ENCODE measurements around the gene APH1B. TPM values are rescaled to one million over a fixed set of nuclear protein-coding genes. Genes with fewer than 3 reads are reported as not detected.
"Not testable (repeated sequence)": the region's sequence is repeated elsewhere in the genome, so short reads cannot be mapped to it uniquely, and the experiment has no call there.

Gene APH1B
- polyA plus RNA-seq, 4 donors = 16.5 to 20.7 (median 19.4) TPM

GRCh38 chr15:63327648-63328421 is 50.4 kb downstream of the APH1B start:
- DNase-seq (ENCODE audit: low read depth in 4 of 4, low spot score in 3 of 4) = no peak

- DNase-seq (ENCODE audit: low read depth in 4 of 4, low spot score in 3 of 4) = no peak
These were observed 52.4 kb downstream of the APH1B start for GRCh38 chr15:63329567-63330350.

- DNase-seq (ENCODE audit: low read depth in 4 of 4, low spot score in 3 of 4) = no peak
These were observed 53.5 kb downstream of the APH1B start for GRCh38 chr15:63330926-63331325.

- no peak for DNase-seq (ENCODE audit: low read depth in 4 of 4, low spot score in 3 of 4)
These were observed 54.1 kb downstream of the APH1B start for GRCh38 chr15:63331456-63331855.

- no peak for DNase-seq (ENCODE audit: low read depth in 4 of 4, low spot score in 3 of 4)
These were observed 55.1 kb downstream of the APH1B start for GRCh38 chr15:63332367-63333124.

GRCh38 chr15:63334821-63335220 is 57.4 kb downstream of the APH1B start:
- no peak for DNase-seq (ENCODE audit: low read depth in 4 of 4, low spot score in 3 of 4)

GRCh38 chr15:63335543-63336240 is 58.3 kb downstream of the APH1B start:
- no peak for DNase-seq (ENCODE audit: low read depth in 4 of 4, low spot score in 3 of 4)

- no peak for DNase-seq (ENCODE audit: low read depth in 4 of 4, low spot score in 3 of 4)
These were observed 59.6 kb downstream of the APH1B start for GRCh38 chr15:63337046-63337445.

- no peak for DNase-seq (ENCODE audit: low read depth in 4 of 4, low spot score in 3 of 4)
These were observed 60.8 kb downstream of the APH1B start for GRCh38 chr15:63338170-63338569.

- DNase-seq (ENCODE audit: low read depth in 4 of 4, low spot score in 3 of 4) = no peak
These were observed 61.8 kb downstream of the APH1B start for GRCh38 chr15:63339006-63339766.

- no peak for DNase-seq (ENCODE audit: low read depth in 4 of 4, low spot score in 3 of 4)
These were observed 62.4 kb downstream of the APH1B start for GRCh38 chr15:63339836-63340235.

GRCh38 chr15:63340353-63340752 is 62.9 kb downstream of the APH1B start:
- DNase-seq (ENCODE audit: low read depth in 4 of 4, low spot score in 3 of 4) = no peak

- no peak for DNase-seq (ENCODE audit: low read depth in 4 of 4, low spot score in 3 of 4)
These were observed 63.5 kb downstream of the APH1B start for GRCh38 chr15:63340878-63341277.

GRCh38 chr15:63341898-63342297 is 64.5 kb downstream of the APH1B start:
- no peak for DNase-seq (ENCODE audit: low read depth in 4 of 4, low spot score in 3 of 4)

- DNase-seq (ENCODE audit: low read depth in 4 of 4, low spot score in 3 of 4) = not testable (repeated sequence)
These were observed 65.7 kb downstream of the APH1B start for GRCh38 chr15:63342996-63343562.

- no peak for DNase-seq (ENCODE audit: low read depth in 4 of 4, low spot score in 3 of 4)
These were observed 67.5 kb downstream of the APH1B start for GRCh38 chr15:63344731-63345390.

- no peak for DNase-seq (ENCODE audit: low read depth in 4 of 4, low spot score in 3 of 4)
These were observed 68.0 kb downstream of the APH1B start for GRCh38 chr15:63345391-63345752.

- DNase-seq (ENCODE audit: low read depth in 4 of 4, low spot score in 3 of 4) = no peak
These were observed 69.9 kb downstream of the APH1B start for GRCh38 chr15:63347074-63347857.

All from right renal pelvis (tissue), 4 donors.